Astrocyte (in vitro differentiated cells and primary cell): ENCODE measurements around the gene SLC6A4. TPM values are rescaled to one million over a fixed set of nuclear protein-coding genes. Genes with fewer than 3 reads are reported as not detected.
"Not testable (repeated sequence)": the region's sequence is repeated elsewhere in the genome, so short reads cannot be mapped to it uniquely, and the experiment has no call there.

Experiments
- DNase-seq: peaks from one replicate; pipeline ENCODE4 v3.0.0-alpha.2; 2010; ENCODE audit warnings: low read depth
- FAIRE-seq: peaks from 2 replicates; lab custom pipeline; 2011; peaks lifted over from hg19 to GRCh38; lab: Jason Lieb, UNC
- H2AFZ ChIP-seq: 2 replicates; pipeline ENCODE4 v1.6.0; 2012; ENCODE audit warnings: low read depth, low read length, inconsistent platforms
- H3K27ac ChIP-seq: 2 replicates; pipeline ENCODE4 v1.5.1; 2011; ENCODE audit warnings: low read depth, low read length, inconsistent platforms
- H3K27me3 ChIP-seq: 2 replicates; pipeline ENCODE4 v1.6.0; 2011; ENCODE audit warnings: low read length, inconsistent platforms; ENCODE audit not compliant: insufficient read depth
- H3K36me3 ChIP-seq: 2 replicates; pipeline ENCODE4 v1.5.1; 2011; ENCODE audit warnings: low read length, inconsistent platforms; ENCODE audit not compliant: insufficient read depth
- H3K4me1 ChIP-seq: 2 replicates; pipeline ENCODE4 v1.5.1; 2011; ENCODE audit warnings: low read length, inconsistent platforms; ENCODE audit not compliant: insufficient read depth
- H3K4me2 ChIP-seq: 2 replicates; pipeline ENCODE4 v1.6.0; 2012; ENCODE audit warnings: low read length, inconsistent platforms
- H3K4me3 ChIP-seq: 2 replicates; pipeline ENCODE4 v1.5.1; 2011; ENCODE audit warnings: low read depth, mild to moderate bottlenecking, low read length, inconsistent platforms; ENCODE audit not compliant: insufficient read depth
- H3K79me2 ChIP-seq: 2 replicates; pipeline ENCODE4 v1.6.0; 2012; ENCODE audit warnings: mild to moderate bottlenecking, low read length, inconsistent platforms; ENCODE audit not compliant: insufficient read depth
- H3K9ac ChIP-seq: 2 replicates; pipeline ENCODE4 v1.6.0; 2012; ENCODE audit warnings: mild to moderate bottlenecking, low read length, inconsistent platforms
- H3K9me3 ChIP-seq: 2 replicates; pipeline ENCODE4 v1.5.1; 2012; ENCODE audit warnings: low read depth, mild to moderate bottlenecking, low read length, inconsistent platforms; ENCODE audit not compliant: insufficient read depth
- H4K20me1 ChIP-seq: 2 replicates; pipeline ENCODE4 v1.6.0; 2012; ENCODE audit warnings: low read length, inconsistent platforms; ENCODE audit not compliant: insufficient read depth
- H3K27ac Mint-ChIP-seq: one replicate; pipeline ENCODE4 v1.8.0; 2021; ENCODE audit warnings: mild to moderate bottlenecking, mixed read lengths; ENCODE audit not compliant: unreplicated experiment
- H3K27me3 Mint-ChIP-seq: one replicate; pipeline ENCODE4 v1.8.0; 2021; ENCODE audit warnings: low read depth, mixed read lengths; ENCODE audit not compliant: unreplicated experiment
- H3K36me3 Mint-ChIP-seq: one replicate; pipeline ENCODE4 v1.8.0; 2021; ENCODE audit warnings: low read depth, mixed read lengths; ENCODE audit not compliant: unreplicated experiment
- H3K4me1 Mint-ChIP-seq: one replicate; pipeline ENCODE4 v1.8.0; 2021; ENCODE audit warnings: low read depth, mixed read lengths; ENCODE audit not compliant: unreplicated experiment
- H3K4me3 Mint-ChIP-seq: one replicate; pipeline ENCODE4 v1.8.0; 2021; ENCODE audit warnings: mild to moderate bottlenecking, moderate library complexity, mixed read lengths; ENCODE audit not compliant: unreplicated experiment
- H3K9me3 Mint-ChIP-seq: one replicate; pipeline ENCODE4 v1.8.0; 2021; ENCODE audit warnings: mild to moderate bottlenecking, mixed read lengths; ENCODE audit not compliant: unreplicated experiment
- CTCF ChIP-seq: IDR thresholded peaks from 2 replicates; pipeline ENCODE4 v1.5.1; 2011; ENCODE audit warnings: low read depth, mild to moderate bottlenecking, inconsistent platforms, low read length, moderate library complexity; ENCODE audit not compliant: insufficient read depth
- EZH2 ChIP-seq: IDR thresholded peaks from 2 replicates; pipeline ENCODE4 v1.6.1; 2012; ENCODE audit warnings: mild to moderate bottlenecking, low read length, inconsistent platforms; ENCODE audit not compliant: insufficient read depth
- total RNA-seq: library from RNA; stranded (reverse); gene quantifications from 2 replicates; pipeline ENCODE4 v1.2.1, GENCODE V29; 2021

The SLC6A4 gene
- total RNA-seq, 1 donor from 2014 or later: not detected

GRCh38 chr17:30232015-30232823, 3.3 kb downstream of the SLC6A4 start:
- no peaks in the 10 kb centered on the region for H4K20me1 ChIP-seq
- peaks cover 75% of the 10 kb centered on the region for H3K27me3 ChIP-seq
- peaks cover 4% of the 10 kb centered on the region for H3K36me3 Mint-ChIP-seq
- H3K4me1 ChIP-seq: peaks cover 14% of the 10 kb centered on the region
- H3K4me3 Mint-ChIP-seq: no peak overlapping the region
- TF ChIP-seq CTCF (no peak), EZH2 (no peak)
- H3K36me3 ChIP-seq: no peaks in the 10 kb centered on the region
- no peak overlapping the region for H3K27ac ChIP-seq
- no peak for DNase-seq
- H3K27me3 Mint-ChIP-seq: peaks cover 74% of the 10 kb centered on the region
- H3K4me2 ChIP-seq: no peak overlapping the region
- H3K4me1 Mint-ChIP-seq: peaks cover 4% of the 10 kb centered on the region
- H3K79me2 ChIP-seq: no peaks in the 10 kb centered on the region
- H2AFZ ChIP-seq: no peak overlapping the region
- peaks cover 3% of the 10 kb centered on the region for H3K9me3 Mint-ChIP-seq
- no peak for FAIRE-seq
- no peak overlapping the region for H3K27ac Mint-ChIP-seq
- no peak overlapping the region for H3K9ac ChIP-seq
- H3K4me3 ChIP-seq: no peak overlapping the region
- H3K9me3 ChIP-seq: peaks cover 2% of the 10 kb centered on the region

GRCh38 chr17:30230596-30231125, 4.8 kb downstream of the SLC6A4 start:
- Histone ChIP-seq H4K20me1 (no peaks in the 10 kb centered on the region), H3K27me3 (peaks cover 74% of the 10 kb centered on the region), H3K9ac (no peak overlapping the region), H3K9me3 (peaks cover 2% of the 10 kb centered on the region), H3K27ac (no peak overlapping the region), H3K36me3 (no peaks in the 10 kb centered on the region), H3K4me2 (no peak overlapping the region), H3K79me2 (no peaks in the 10 kb centered on the region), H3K4me1 (peaks cover 6% of the 10 kb centered on the region), H3K4me3 (no peak overlapping the region), H2AFZ (no peak overlapping the region)
- peaks cover 4% of the 10 kb centered on the region for H3K4me1 Mint-ChIP-seq
- H3K36me3 Mint-ChIP-seq: peaks cover 4% of the 10 kb centered on the region
- DNase-seq (no peak), FAIRE-seq (no peak)
- no peak for TF ChIP-seq EZH2
- no peak overlapping the region for H3K27ac Mint-ChIP-seq
- peaks cover 73% of the 10 kb centered on the region for H3K27me3 Mint-ChIP-seq
- H3K9me3 Mint-ChIP-seq: peaks cover 3% of the 10 kb centered on the region
- no peak overlapping the region for H3K4me3 Mint-ChIP-seq

DNA sequence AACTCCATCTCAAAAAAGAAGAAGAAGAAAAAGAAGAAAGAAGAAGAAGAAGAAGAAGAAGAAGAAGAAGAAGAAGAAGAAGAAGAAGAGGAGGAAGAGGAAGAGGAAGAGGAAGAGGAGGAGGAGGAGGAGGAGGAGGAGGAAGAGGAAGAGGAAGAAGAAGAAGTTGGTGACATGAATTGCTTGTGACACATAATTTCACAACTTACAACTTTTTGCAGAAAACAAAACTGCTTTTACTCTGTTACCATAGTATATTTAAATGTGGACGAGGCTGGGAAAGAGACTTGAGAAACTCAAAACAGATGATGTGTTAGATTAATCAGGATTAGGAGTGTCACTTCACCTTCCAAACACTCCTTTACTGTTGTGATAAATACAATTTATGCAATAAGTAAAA, 5.5 kb downstream of the SLC6A4 start:
- not testable (repeated sequence) for DNase-seq, H2AFZ ChIP-seq, H4K20me1 ChIP-seq, H3K36me3 Mint-ChIP-seq, H3K4me3 ChIP-seq, H3K9ac ChIP-seq, H3K79me2 ChIP-seq, H3K27ac Mint-ChIP-seq, H3K9me3 ChIP-seq, H3K4me2 ChIP-seq, H3K4me1 ChIP-seq, FAIRE-seq, H3K4me1 Mint-ChIP-seq, H3K36me3 ChIP-seq, H3K4me3 Mint-ChIP-seq, H3K9me3 Mint-ChIP-seq, H3K27ac ChIP-seq
- H3K27me3 ChIP-seq: peaks cover 70% of the 10 kb centered on the region
- peaks cover 77% of the 10 kb centered on the region for H3K27me3 Mint-ChIP-seq
